Transverse colon (tissue), 4 donors: ENCODE results near the gene IRF8. TPM values are rescaled to one million over a fixed set of nuclear protein-coding genes. Genes with fewer than 3 reads are reported as not detected.

Experiments
- DNase-seq: peaks from one replicate; pipeline ENCODE4 v3.0.0-alpha.2; 2019
- H3K27ac ChIP-seq, 4 donors: fragments of 200-600 bp; sonication (generic); 2 replicates each; pipeline ENCODE4 v1.5.1; 2016 to 2018; ENCODE audit warnings: inconsistent platforms in 4 of 4
- H3K27me3 ChIP-seq: fragments of 200-600 bp; sonication (generic); 2 replicates; pipeline ENCODE4 v1.5.1; 2017; ENCODE audit warnings: inconsistent platforms
- H3K36me3 ChIP-seq, 4 donors: fragments of 200-600 bp; sonication (generic); 2 replicates each; pipeline ENCODE4 v1.5.1; 2017 to 2019; ENCODE audit warnings: inconsistent platforms in 4 of 4
- H3K4me1 ChIP-seq, 4 donors: fragments of 200-600 bp; sonication (generic); 2 replicates each; pipeline ENCODE4 v1.5.1; 2017 to 2020; ENCODE audit warnings: inconsistent platforms in 4 of 4
- H3K4me3 ChIP-seq, 4 donors: fragments of 200-600 bp; sonication (generic); 1 replicate in 1 of 4; 2 replicates in 3 of 4; pipeline versions ENCODE4 v1.5.1 to v1.6.1; 2017 to 2019; ENCODE audit warnings: inconsistent platforms in 4 of 4
- H3K9me3 ChIP-seq, 2 donors: fragments of 200-600 bp; sonication (generic); 2 replicates each; pipeline ENCODE4 v1.5.1; 2017 to 2019; ENCODE audit warnings: inconsistent platforms in 2 of 2
- EP300 ChIP-seq: sonication (generic); formaldehyde crosslinking; IDR thresholded peaks from one replicate; pipeline ENCODE4 v1.6.1; 2017; ENCODE audit warnings: antibody characterized with exemption, low read depth
- POLR2A ChIP-seq: fragments of 450-650 bp; IDR thresholded peaks from one replicate; pipeline ENCODE4 v1.6.1; 2016; ENCODE audit warnings: antibody characterized with exemption, mild to moderate bottlenecking, moderate library complexity
- POLR2AphosphoS5 ChIP-seq, 3 donors: sonication (generic); formaldehyde crosslinking; IDR thresholded peaks; one replicate each; pipeline ENCODE4 v1.6.1; 2016; ENCODE audit warnings: antibody characterized with exemption in 3 of 3
- WGBS, 2 donors: methylation state at CpG; one replicate each; pipeline ENCODE4 v1.1.5; 2018; ENCODE audit warnings: low coverage in 1 of 2; 5-methylcytosine and 5-hydroxymethylcytosine counted together
- in situ Hi-C, 4 donors: fragments of 200-750 bp; cut with MboI; loops; one replicate each; pipeline versions ENCODE4 v1.15.0 to v1.15.1; 2017; ENCODE audit warnings: low sequenced_read_pairs in 3 of 4, low pct_ligation_motif_present in 1 of 4, low pct_unique_long_range_greater_than_20kb in 1 of 4
- intact Hi-C: fragments of 100-400 bp; cut with DNase I; formaldehyde crosslinking; loops from one replicate; pipeline ENCODE4 v1.15.1; 2023; ENCODE audit warnings: low total_unique reads
- total RNA-seq, 4 donors: library from RNA; depleted of rRNA; stranded (reverse); fragments of >200 nt; gene quantifications; one replicate each; pipeline ENCODE4 v1.1.0, GENCODE V29; 2016
- TF ChIP-seq, protein P1 (sequence below), 5 experiments: fragments of 200-600 bp in 3 of 5; fragments of 450-650 bp in 2 of 5; sonication (generic) in 3 of 5; IDR thresholded peaks; 1 replicate in 2 of 5; 2 replicates in 3 of 5; pipeline ENCODE4 v1.5.1; 2016 to 2017; ENCODE audit warnings: antibody characterized with exemption in 5 of 5, inconsistent platforms in 3 of 5, mild to moderate bottlenecking in 2 of 5, moderate library complexity in 1 of 5

The IRF8 gene
- total RNA-seq, 4 donors from 2014 or later, result 20.7 to 70.7 (median 45.2) TPM

DNA sequence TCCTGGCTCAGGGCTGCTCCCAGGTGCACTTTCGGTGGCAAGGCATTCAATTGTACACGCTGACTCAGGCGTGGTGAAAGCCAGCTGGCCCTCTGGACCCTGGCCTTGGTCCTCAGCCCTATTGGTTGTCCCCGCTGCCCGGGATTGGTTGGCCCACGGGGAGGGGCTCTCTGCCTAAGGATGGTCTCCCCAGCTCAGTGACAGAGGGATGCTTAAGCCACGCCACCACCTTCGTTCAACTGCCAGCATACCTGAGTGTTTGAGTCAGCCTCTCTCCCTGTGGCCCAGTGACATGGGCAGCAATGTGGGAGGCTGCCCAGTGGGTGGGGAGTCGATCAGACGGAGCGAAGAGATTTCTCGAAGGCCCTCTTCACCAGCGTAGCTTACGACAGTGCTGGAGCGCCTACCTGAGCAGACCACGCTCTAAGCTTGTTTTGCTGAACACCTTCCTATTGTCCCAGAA lies 30.3 kb downstream of the IRF8 start:
- in situ Hi-C loops (no loop called here), intact Hi-C loops (no loop called here)
- Histone ChIP-seq H3K27ac (no peak overlapping the region), H3K9me3 (no peaks in the 10 kb centered on the region), H3K27me3 (no peaks in the 10 kb centered on the region), H3K36me3 (no peaks in the 10 kb centered on the region), H3K4me3 (no peak overlapping the region), H3K4me1 (peaks cover 0 to 4% (median 0%) of the 10 kb centered on the region in 4 donors)
- TF ChIP-seq, protein P1, sequence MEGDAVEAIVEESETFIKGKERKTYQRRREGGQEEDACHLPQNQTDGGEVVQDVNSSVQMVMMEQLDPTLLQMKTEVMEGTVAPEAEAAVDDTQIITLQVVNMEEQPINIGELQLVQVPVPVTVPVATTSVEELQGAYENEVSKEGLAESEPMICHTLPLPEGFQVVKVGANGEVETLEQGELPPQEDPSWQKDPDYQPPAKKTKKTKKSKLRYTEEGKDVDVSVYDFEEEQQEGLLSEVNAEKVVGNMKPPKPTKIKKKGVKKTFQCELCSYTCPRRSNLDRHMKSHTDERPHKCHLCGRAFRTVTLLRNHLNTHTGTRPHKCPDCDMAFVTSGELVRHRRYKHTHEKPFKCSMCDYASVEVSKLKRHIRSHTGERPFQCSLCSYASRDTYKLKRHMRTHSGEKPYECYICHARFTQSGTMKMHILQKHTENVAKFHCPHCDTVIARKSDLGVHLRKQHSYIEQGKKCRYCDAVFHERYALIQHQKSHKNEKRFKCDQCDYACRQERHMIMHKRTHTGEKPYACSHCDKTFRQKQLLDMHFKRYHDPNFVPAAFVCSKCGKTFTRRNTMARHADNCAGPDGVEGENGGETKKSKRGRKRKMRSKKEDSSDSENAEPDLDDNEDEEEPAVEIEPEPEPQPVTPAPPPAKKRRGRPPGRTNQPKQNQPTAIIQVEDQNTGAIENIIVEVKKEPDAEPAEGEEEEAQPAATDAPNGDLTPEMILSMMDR (IDR thresholded peaks at IDR 0.05), result no peak
- 93% methylated on average over 15 of the region's 16 CpGs; no CpG with 5 or more reads in 1 of the 2 donors for WGBS, 2 donors
- no peak for DNase-seq

DNA sequence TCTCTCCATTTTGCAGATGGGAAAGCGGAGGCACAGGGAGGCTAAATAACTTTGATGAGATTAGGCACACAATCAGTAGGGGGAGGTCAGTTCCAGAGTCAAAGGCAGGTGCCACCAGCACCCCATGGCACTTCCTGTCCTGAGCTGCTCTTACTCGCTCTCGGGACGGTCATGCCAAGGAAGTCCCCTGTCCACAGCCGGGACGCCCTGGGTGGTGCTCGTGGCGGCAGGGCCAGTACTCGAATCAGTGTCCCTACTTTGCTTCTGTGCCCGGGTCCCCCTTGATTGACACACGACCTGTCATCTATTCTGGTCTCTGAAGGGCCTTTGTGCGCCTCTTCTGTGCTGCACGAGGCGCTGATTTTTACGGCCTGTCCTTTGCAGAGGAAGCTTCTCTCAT lies 31.3 kb downstream of the IRF8 start:
- Histone ChIP-seq H3K27me3 (no peaks in the 10 kb centered on the region), H3K36me3 (no peaks in the 10 kb centered on the region), H3K27ac (no peak overlapping the region), H3K9me3 (no peaks in the 10 kb centered on the region), H3K4me1 (peaks cover 0 to 4% (median 0%) of the 10 kb centered on the region in 4 donors), H3K4me3 (no peak overlapping the region)
- intact Hi-C loops, result no loop called here
- no peak for DNase-seq
- WGBS, 2 donors, result 80 to 90% methylated on average over 1 to 15 of the region's 15 CpGs
- in situ Hi-C loops, result no loop called here
- TF ChIP-seq POLR2A, result no peak
- TF ChIP-seq, protein P1 (IDR thresholded peaks at IDR 0.05), result no peak

- Histone ChIP-seq H3K27ac (no peak overlapping the region), H3K9me3 (no peaks in the 10 kb centered on the region), H3K4me1 (peaks cover 0 to 4% (median 0%) of the 10 kb centered on the region in 4 donors), H3K36me3 (no peaks in the 10 kb centered on the region), H3K27me3 (no peaks in the 10 kb centered on the region), H3K4me3 (no peak overlapping the region)
- no peak for TF ChIP-seq EP300
- no peak for TF ChIP-seq POLR2A
- no peak for TF ChIP-seq POLR2AphosphoS5 (IDR thresholded peaks at IDR 0.05)
- TF ChIP-seq, protein P1 (IDR thresholded peaks at IDR 0.05), result no peak
- no peak for DNase-seq
- 78% methylated on average over 23 of the region's 23 CpGs; no CpG with 5 or more reads in 1 of the 2 donors for WGBS, 2 donors
- in situ Hi-C loops, result no loop called here
- intact Hi-C loops, result no loop called here
These were observed 32.8 kb downstream of the IRF8 start for GRCh38 chr16:85931596-85932402.

- Histone ChIP-seq H3K27ac (no peak overlapping the region), H3K27me3 (no peaks in the 10 kb centered on the region), H3K9me3 (no peaks in the 10 kb centered on the region), H3K4me1 (no peaks in the 10 kb centered on the region), H3K36me3 (no peaks in the 10 kb centered on the region), H3K4me3 (no peak overlapping the region)
- TF ChIP-seq POLR2A (no peak), POLR2AphosphoS5 (IDR thresholded peaks at IDR 0.05) (no peak), EP300 (no peak)
- in situ Hi-C loops, result no loop called here
- intact Hi-C loops, result no loop called here
- DNase-seq, result no peak
- WGBS, 2 donors, result 91 to 98% methylated on average over 8 to 9 of the region's 9 CpGs
These were observed 35.2 kb downstream of the IRF8 start for GRCh38 chr16:85934210-85934609.
